ENCODE results near the gene SLC16A11. TPM values are rescaled to one million over a fixed set of nuclear protein-coding genes. Genes with fewer than 3 reads are reported as not detected.

The SLC16A11 gene
- total RNA-seq, 4 donors from 2014 or later, result 1.2 to 2.2 TPM; not detected in 2

- no peak for TF ChIP-seq POLR2AphosphoS5 (IDR thresholded peaks at IDR 0.05)
- TF ChIP-seq CTCF (IDR thresholded peaks at IDR 0.05), result no peak
- TF ChIP-seq POLR2A (IDR thresholded peaks at IDR 0.05), result no peak
- TF ChIP-seq EP300 (IDR thresholded peaks at IDR 0.05; ENCODE audit: low read depth), result no peak
- no peak for DNase-seq
- H3K4me3 ChIP-seq, result peak overlapping the region; percentile 37 to 49 (median 41)
- WGBS, 2 donors (ENCODE audit: low coverage in 1 of 2), result 38% methylated on average over 10 of the region's 10 CpGs; no CpG with 5 or more reads in 1 of the 2 donors
- intact Hi-C loops (cut with DNase I; ENCODE audit: low total_unique reads) (no loop called here), in situ Hi-C loops (cut with MboI; ENCODE audit: low pct_ligation_motif_present in 1 of 4, low pct_unique_long_range_greater_than_20kb in 1 of 4, low sequenced_read_pairs in 3 of 4) (loop anchor here in 2 of 4 donors (25.0 kb wide), 2 partner anchors 357 to 382 kb away; partner anchors contain the start of genes C17orf100 (in 1 of the 2), KIAA0753 (in 1 of the 2), MED31 (in 1 of the 2) and TXNDC17 (in 1 of the 2))
- peaks cover 12% of the 10 kb centered on the region for H3K27me3 ChIP-seq
- no peaks in the 10 kb centered on the region for H3K36me3 ChIP-seq
- H3K9me3 ChIP-seq, result no peaks in the 10 kb centered on the region
- H3K27ac ChIP-seq, result peak overlapping the region; percentile 74 to 98 (median 89)
- H3K4me1 ChIP-seq, result peaks cover 14 to 61% (median 41%) of the 10 kb centered on the region in 4 donors
Observed at GRCh38 chr17:7019367-7019766, 24.5 kb downstream of the SLC16A11 start.

- H3K27ac ChIP-seq, result peak overlapping the region; percentile 74 to 98 (median 89)
- no peaks in the 10 kb centered on the region for H3K9me3 ChIP-seq
- WGBS, 2 donors (ENCODE audit: low coverage in 1 of 2), result 60 to 74% methylated on average over 4 to 9 of the region's 10 CpGs
- H3K27me3 ChIP-seq, result peaks cover 12% of the 10 kb centered on the region
- H3K4me1 ChIP-seq, result peaks cover 14 to 68% (median 44%) of the 10 kb centered on the region in 4 donors
- in situ Hi-C loops (cut with MboI; ENCODE audit: low pct_ligation_motif_present in 1 of 4, low pct_unique_long_range_greater_than_20kb in 1 of 4, low sequenced_read_pairs in 3 of 4) (loop anchor here in 2 of 4 donors (25.0 kb wide), 2 partner anchors 356 to 381 kb away; partner anchors contain the start of genes C17orf100 (in 1 of the 2), KIAA0753 (in 1 of the 2), MED31 (in 1 of the 2) and TXNDC17 (in 1 of the 2)), intact Hi-C loops (cut with DNase I; ENCODE audit: low total_unique reads) (no loop called here)
- no peaks in the 10 kb centered on the region for H3K36me3 ChIP-seq
- peak; percentile 34 for DNase-seq
- TF ChIP-seq EP300 (IDR thresholded peaks at IDR 0.05; ENCODE audit: low read depth) (no peak), CTCF (IDR thresholded peaks at IDR 0.05) (no peak), POLR2A (IDR thresholded peaks at IDR 0.05) (no peak), POLR2AphosphoS5 (IDR thresholded peaks at IDR 0.05) (no peak)
- peak overlapping the region in 3 of 4 donors; percentile 37 to 45 (median 37) for H3K4me3 ChIP-seq
Observed at GRCh38 chr17:7018331-7018964, 25.4 kb downstream of the SLC16A11 start.

GRCh38 chr17:7017827-7018200 lies 26.1 kb downstream of the SLC16A11 start:
- DNase-seq, result no peak
- intact Hi-C loops (cut with DNase I; ENCODE audit: low total_unique reads) (no loop called here), in situ Hi-C loops (cut with MboI; ENCODE audit: low pct_ligation_motif_present in 1 of 4, low pct_unique_long_range_greater_than_20kb in 1 of 4, low sequenced_read_pairs in 3 of 4) (loop anchor here in 2 of 4 donors (25.0 kb wide), 2 partner anchors 356 to 381 kb away; partner anchors contain the start of genes C17orf100 (in 1 of the 2), KIAA0753 (in 1 of the 2), MED31 (in 1 of the 2) and TXNDC17 (in 1 of the 2))
- Histone ChIP-seq H3K4me1 (peaks cover 14 to 65% (median 40%) of the 10 kb centered on the region in 4 donors), H3K36me3 (no peaks in the 10 kb centered on the region), H3K27ac (peak overlapping the region; percentile 74 to 98 (median 89)), H3K27me3 (peaks cover 7% of the 10 kb centered on the region), H3K4me3 (peak overlapping the region in 1 of 4 donors; percentile 45), H3K9me3 (no peaks in the 10 kb centered on the region)
- TF ChIP-seq POLR2A (IDR thresholded peaks at IDR 0.05) (no peak), EP300 (IDR thresholded peaks at IDR 0.05; ENCODE audit: low read depth) (no peak), POLR2AphosphoS5 (IDR thresholded peaks at IDR 0.05) (no peak), CTCF (IDR thresholded peaks at IDR 0.05) (no peak)
- 58 to 73% methylated on average over 3 to 12 of the region's 12 CpGs for WGBS, 2 donors (ENCODE audit: low coverage in 1 of 2)
